ENCODE measurements around the gene ODC1.
"Not testable (repeated sequence)": the region's sequence is repeated elsewhere in the genome, so short reads cannot be mapped to it uniquely, and the experiment has no call there.

ODC1 gene

GRCh38 chr2:10480359-10480949 lies 32.3 kb upstream of the ODC1 start:
- no peak for DNase-seq

- DNase-seq, result no peak
Measured at GRCh38 chr2:10478916-10479315, 30.8 kb upstream of the ODC1 start.

GRCh38 chr2:10478298-10478625 lies 30.1 kb upstream of the ODC1 start:
- no peak for DNase-seq

GRCh38 chr2:10477443-10478297 lies 29.5 kb upstream of the ODC1 start:
- DNase-seq, result peak; percentile 56

GRCh38 chr2:10476723-10477442 lies 28.8 kb upstream of the ODC1 start:
- no peak for DNase-seq

GRCh38 chr2:10475811-10476660 lies 27.9 kb upstream of the ODC1 start:
- peak; percentile 41 for DNase-seq

- no peak for DNase-seq
Measured at GRCh38 chr2:10475221-10475722, 27.1 kb upstream of the ODC1 start.

GRCh38 chr2:10473121-10473756 lies 25.1 kb upstream of the ODC1 start:
- DNase-seq, result no peak

- no peak for DNase-seq
Measured at GRCh38 chr2:10471955-10472354, 23.8 kb upstream of the ODC1 start.

GRCh38 chr2:10471046-10471571 lies 23.0 kb upstream of the ODC1 start:
- no peak for DNase-seq

- DNase-seq, result no peak
Measured at GRCh38 chr2:10469955-10470608, 22.0 kb upstream of the ODC1 start.

- no peak for DNase-seq
Measured at GRCh38 chr2:10469301-10469700, 21.2 kb upstream of the ODC1 start.

- no peak for DNase-seq
Measured at GRCh38 chr2:10467401-10467800, 19.3 kb upstream of the ODC1 start.

- no peak for DNase-seq
Measured at GRCh38 chr2:10466801-10467200, 18.7 kb upstream of the ODC1 start.

GRCh38 chr2:10465910-10466309 lies 17.8 kb upstream of the ODC1 start:
- DNase-seq, result no peak

GRCh38 chr2:10462178-10463083 lies 14.3 kb upstream of the ODC1 start:
- no peak for DNase-seq

- no peak for DNase-seq
Measured at GRCh38 chr2:10460366-10460796, 12.3 kb upstream of the ODC1 start.

GRCh38 chr2:10457846-10458598 lies 9.9 kb upstream of the ODC1 start:
- no peak for DNase-seq

GRCh38 chr2:10457195-10457594 lies 9.1 kb upstream of the ODC1 start:
- DNase-seq, result not testable (repeated sequence)

Measured in right kidney (tissue), 1 donor.